ENCODE results near the gene CATSPER1. TPM values are rescaled to one million over a fixed set of nuclear protein-coding genes. Genes with fewer than 3 reads are reported as not detected.

CATSPER1 gene
- total RNA-seq, 1 donor: not detected

DNA sequence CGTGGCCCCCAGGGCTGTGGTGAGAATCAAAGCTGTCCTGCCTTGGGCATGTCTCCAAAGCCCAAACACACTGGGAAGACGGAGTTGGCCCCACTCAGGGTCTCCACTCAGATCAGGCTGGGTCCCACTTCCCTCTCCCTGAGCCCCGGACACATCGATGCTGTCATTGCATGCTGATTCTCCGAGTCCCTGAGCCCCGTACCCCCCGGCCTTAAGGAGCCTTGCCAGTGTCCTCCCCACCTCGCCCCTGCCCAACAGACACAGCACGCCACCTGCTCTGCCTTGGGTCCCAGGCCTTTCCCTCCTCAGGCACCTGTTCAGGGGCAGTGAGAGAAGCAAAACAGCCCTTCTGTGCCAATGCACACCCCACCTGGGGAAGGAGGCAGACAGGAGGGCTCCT, 38.9 kb downstream of the CATSPER1 start:
- no peak for DNase-seq (ENCODE audit: low read depth)
- no peak overlapping the region for H3K4me3 ChIP-seq (ENCODE audit: low read depth, low read length)
- TF ChIP-seq, protein P1, sequence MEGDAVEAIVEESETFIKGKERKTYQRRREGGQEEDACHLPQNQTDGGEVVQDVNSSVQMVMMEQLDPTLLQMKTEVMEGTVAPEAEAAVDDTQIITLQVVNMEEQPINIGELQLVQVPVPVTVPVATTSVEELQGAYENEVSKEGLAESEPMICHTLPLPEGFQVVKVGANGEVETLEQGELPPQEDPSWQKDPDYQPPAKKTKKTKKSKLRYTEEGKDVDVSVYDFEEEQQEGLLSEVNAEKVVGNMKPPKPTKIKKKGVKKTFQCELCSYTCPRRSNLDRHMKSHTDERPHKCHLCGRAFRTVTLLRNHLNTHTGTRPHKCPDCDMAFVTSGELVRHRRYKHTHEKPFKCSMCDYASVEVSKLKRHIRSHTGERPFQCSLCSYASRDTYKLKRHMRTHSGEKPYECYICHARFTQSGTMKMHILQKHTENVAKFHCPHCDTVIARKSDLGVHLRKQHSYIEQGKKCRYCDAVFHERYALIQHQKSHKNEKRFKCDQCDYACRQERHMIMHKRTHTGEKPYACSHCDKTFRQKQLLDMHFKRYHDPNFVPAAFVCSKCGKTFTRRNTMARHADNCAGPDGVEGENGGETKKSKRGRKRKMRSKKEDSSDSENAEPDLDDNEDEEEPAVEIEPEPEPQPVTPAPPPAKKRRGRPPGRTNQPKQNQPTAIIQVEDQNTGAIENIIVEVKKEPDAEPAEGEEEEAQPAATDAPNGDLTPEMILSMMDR (IDR thresholded peaks at IDR 0.05; ENCODE audit: insufficient read depth, low read length): no peak

DNA sequence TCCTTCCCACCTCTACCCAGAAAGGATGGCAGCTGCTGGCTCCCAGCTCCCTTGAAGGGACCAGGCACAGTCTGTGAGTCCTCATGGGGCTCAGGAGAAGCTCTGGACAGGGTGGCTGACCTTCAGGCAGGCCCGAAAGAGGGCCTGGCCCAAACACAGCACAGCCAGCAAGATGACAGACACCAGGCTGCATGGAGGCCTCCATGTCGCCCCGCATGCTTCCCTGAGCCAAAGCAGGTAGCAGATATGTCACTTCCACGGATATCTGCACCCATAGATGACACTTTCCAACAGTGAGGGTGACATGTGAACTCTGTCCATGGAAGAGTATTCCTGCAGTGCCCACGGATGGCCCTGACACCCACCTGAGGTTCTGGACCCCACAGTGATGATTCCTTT, 42.7 kb downstream of the CATSPER1 start:
- TF ChIP-seq, protein P1 (IDR thresholded peaks at IDR 0.05; ENCODE audit: insufficient read depth, low read length): no peak
- no peak for DNase-seq (ENCODE audit: low read depth)
- no peak overlapping the region for H3K4me3 ChIP-seq (ENCODE audit: low read depth, low read length)

DNA sequence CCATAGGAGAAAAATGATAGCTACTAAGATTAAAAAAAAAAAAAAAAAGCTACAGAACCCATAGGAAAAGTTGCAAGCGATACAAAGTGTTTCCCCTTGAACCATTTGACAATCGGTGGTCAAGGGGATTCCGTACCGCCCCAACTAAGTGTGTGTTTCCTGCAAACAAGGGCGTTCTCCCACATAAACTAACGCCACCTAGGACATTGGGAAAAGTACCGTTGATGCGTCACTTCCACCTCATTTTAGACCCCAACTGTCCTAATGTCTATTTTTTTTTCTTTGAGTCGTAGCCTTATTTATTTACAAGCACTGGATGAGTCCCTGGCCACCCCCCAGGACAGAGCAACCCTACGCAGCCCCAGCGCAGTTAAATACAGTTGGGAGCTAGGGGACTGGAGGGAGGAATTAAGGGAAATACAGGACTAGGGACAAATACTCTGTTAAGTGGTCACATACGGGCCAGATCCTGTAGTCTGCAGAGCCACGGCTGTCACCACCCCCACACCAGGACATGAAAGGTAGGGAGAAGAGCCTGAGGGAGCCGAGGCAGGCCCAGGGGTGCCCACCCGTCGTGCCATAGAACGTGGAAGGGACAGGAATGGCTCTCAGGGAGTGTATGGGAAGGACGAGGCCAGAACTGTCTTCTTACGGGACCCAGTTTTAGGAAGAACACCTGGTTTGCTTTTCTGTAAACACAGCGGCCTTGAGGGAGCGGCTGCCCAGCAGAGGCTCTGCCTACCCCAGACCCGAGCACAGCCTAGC, 43.3 kb downstream of the CATSPER1 start:
- TF ChIP-seq, protein P1 (IDR thresholded peaks at IDR 0.05; ENCODE audit: insufficient read depth, low read length): no peak
- H3K4me3 ChIP-seq (ENCODE audit: low read depth, low read length): no peak overlapping the region
- DNase-seq (ENCODE audit: low read depth): no peak

DNA sequence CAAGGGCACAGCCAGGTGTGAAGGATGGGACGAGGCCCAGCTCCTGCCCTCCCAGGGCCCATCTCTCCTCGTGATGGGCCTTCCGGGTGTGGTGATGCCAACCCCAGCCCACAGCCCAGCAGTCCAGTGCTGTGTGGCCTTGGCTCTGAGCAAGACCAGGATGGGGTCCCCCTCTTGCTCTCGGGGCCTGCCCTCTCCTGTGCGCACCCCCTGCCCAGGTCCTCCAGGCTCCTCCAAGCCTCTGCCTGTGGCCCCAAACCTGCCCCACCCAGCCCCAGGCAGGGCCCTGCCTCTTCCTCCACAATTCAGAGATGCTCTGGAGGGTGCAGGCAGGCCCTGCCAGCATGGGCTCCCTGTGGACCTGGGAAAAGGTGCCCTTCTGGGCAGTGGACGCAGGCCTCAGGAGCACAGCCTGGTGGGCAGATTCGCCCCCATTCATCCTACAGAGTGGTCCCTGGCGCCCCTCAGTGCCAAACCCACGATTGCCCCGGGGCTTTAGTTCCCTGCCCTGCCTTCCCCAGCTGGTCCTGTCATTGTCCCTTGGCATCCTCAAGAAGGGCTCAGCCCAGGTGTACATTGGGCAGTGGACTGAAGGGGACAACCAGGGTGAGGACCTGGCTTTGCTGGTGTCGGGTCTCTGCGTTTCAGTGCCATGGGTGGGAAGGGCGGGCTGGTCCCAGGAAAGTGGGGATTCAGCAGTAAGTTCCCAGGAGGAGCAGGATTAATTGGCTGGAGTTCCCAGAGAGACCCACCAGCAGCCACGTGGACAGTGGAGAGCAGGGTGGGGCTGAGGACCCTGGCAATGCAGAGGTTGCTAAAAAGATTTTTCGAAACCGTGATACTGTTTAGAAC, 44.1 kb downstream of the CATSPER1 start:
- H3K4me3 ChIP-seq (ENCODE audit: low read depth, low read length): no peak overlapping the region
- no peak for DNase-seq (ENCODE audit: low read depth)
- TF ChIP-seq, protein P1 (IDR thresholded peaks at IDR 0.05; ENCODE audit: insufficient read depth, low read length): no peak

DNA sequence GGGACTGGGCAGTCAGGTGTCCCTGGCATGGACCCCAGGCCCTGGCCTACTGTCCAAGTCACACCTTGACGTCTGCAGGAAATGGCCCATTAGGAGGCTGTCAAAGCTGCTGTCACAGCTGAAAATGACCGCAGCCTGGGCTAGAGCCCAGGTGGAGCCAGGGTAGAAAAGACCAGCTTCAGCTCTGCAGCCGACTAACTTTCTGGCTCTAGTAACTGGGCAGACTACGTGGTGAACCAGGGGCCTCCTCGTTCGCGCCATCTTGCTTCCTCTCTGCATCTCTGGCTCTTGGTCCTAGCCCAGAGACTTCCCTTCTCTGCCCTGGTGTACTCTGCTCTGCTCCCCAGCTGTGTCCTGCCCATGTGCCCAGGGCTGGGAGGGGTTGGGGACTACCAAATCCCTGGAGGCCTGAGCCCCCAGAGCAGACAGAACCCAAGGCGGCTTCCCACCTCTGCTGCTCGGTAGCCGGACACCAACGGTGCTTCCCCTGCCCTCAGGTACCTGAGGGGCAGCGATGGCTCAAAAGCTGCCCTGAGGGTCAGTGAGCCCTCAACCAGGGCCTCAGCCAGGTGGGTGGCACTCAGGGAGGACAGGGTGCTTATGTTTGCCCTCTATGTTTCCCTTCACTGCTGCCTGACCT, 45.1 kb downstream of the CATSPER1 start:
- TF ChIP-seq, protein P1 (IDR thresholded peaks at IDR 0.05; ENCODE audit: insufficient read depth, low read length): no peak
- H3K4me3 ChIP-seq (ENCODE audit: low read depth, low read length): no peak overlapping the region
- DNase-seq (ENCODE audit: low read depth): no peak

DNA sequence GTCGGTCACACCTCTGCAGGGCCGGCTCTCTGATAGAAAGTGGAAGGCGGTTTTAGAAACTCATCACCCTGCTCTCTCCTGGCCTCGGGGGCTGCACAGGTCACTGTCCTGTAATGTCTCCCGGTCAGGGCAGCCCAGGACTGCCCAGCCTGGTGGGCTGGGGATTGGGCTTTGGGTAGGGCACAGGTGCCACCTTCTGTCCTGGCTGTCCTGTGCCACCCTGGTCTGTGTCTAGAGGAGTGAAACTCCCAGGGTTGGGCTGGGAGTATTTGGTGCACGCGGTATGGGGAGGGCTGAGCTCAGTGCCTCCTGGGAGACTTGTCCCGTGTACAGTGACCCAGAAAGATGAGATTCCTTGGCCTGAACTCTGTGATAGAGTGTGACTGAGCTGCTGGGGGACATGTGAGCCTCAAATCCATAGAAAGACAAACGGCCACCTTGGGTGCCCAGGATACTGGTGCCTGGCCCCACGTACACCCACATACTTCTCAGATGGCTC, 47.0 kb downstream of the CATSPER1 start:
- no peak for DNase-seq (ENCODE audit: low read depth)
- TF ChIP-seq, protein P1 (IDR thresholded peaks at IDR 0.05; ENCODE audit: insufficient read depth, low read length): no peak
- no peak overlapping the region for H3K4me3 ChIP-seq (ENCODE audit: low read depth, low read length)

Measured in fibroblast of the aortic adventitia (primary cell).